Type B pancreatic cell (in vitro differentiated cells): ENCODE data around the gene MRAP2. TPM values are rescaled to one million over a fixed set of nuclear protein-coding genes. Genes with fewer than 3 reads are reported as not detected.

ENCODE experiments used
- DNase-seq: peaks from one replicate; pipeline ENCODE4 v3.0.0; 2021; ENCODE audit warnings: mixed read lengths; ENCODE audit not compliant: unreplicated experiment; ENCODE audit errors: extremely low spot score
- H3K27ac Mint-ChIP-seq: 2 replicates; pipeline ENCODE4 v1.8.0; 2021; ENCODE audit warnings: mild to moderate bottlenecking, mixed read lengths
- H3K27me3 Mint-ChIP-seq: 2 replicates; pipeline ENCODE4 v1.8.0; 2021; ENCODE audit warnings: mixed read lengths
- H3K36me3 Mint-ChIP-seq: 2 replicates; pipeline ENCODE4 v1.8.0; 2021; ENCODE audit warnings: mixed read lengths
- H3K4me1 Mint-ChIP-seq: one replicate; pipeline ENCODE4 v1.8.0; 2021; ENCODE audit warnings: mixed read lengths; ENCODE audit not compliant: unreplicated experiment
- H3K4me3 Mint-ChIP-seq: 2 replicates; pipeline ENCODE4 v1.8.0; 2021; ENCODE audit warnings: mild to moderate bottlenecking, mixed read lengths
- H3K9me3 Mint-ChIP-seq: 2 replicates; pipeline ENCODE4 v1.8.0; 2021; ENCODE audit warnings: mixed read lengths
- CTCF ChIP-seq: fragments of 200-600 bp; sonication (generic); conservative IDR thresholded peaks from 2 replicates; pipeline ENCODE4 v1.5.0; 2021; ENCODE audit warnings: antibody characterized with exemption, mild to moderate bottlenecking
- total RNA-seq: library from RNA; stranded (reverse); gene quantifications from 2 replicates; pipeline ENCODE4 v1.2.1, GENCODE V29; 2021; ENCODE audit warnings: low replicate concordance

MRAP2 gene
- total RNA-seq, 1 donor from 2014 or later = 1.4 TPM

- no peak overlapping the region for H3K27ac Mint-ChIP-seq
- no peak overlapping the region for H3K4me3 Mint-ChIP-seq
- peaks cover 21% of the 10 kb centered on the region for H3K36me3 Mint-ChIP-seq
- peaks cover 4% of the 10 kb centered on the region for H3K4me1 Mint-ChIP-seq
- H3K27me3 Mint-ChIP-seq = no peaks in the 10 kb centered on the region
- DNase-seq = no peak
- no peak for TF ChIP-seq CTCF
- no peaks in the 10 kb centered on the region for H3K9me3 Mint-ChIP-seq
Observed at GRCh38 chr6:84137989-84138575, 104.5 kb downstream of the MRAP2 start.

GRCh38 chr6:84139311-84139710 lies 105.7 kb downstream of the MRAP2 start:
- DNase-seq = no peak
- H3K9me3 Mint-ChIP-seq = no peaks in the 10 kb centered on the region
- no peak overlapping the region for H3K4me3 Mint-ChIP-seq
- no peak overlapping the region for H3K27ac Mint-ChIP-seq
- peaks cover 19% of the 10 kb centered on the region for H3K36me3 Mint-ChIP-seq
- H3K27me3 Mint-ChIP-seq = no peaks in the 10 kb centered on the region
- TF ChIP-seq CTCF = no peak
- peaks cover 4% of the 10 kb centered on the region for H3K4me1 Mint-ChIP-seq

Other genes with a start within 250 kb of the MRAP2 start
- gene RIPPLY2, start 180.4 kb upstream of the MRAP2 start, total RNA-seq = 1.6 and 1.8 TPM in 2 replicates
- gene CYB5R4, start 174.1 kb upstream of the MRAP2 start, total RNA-seq = 9.0 and 17.4 TPM in 2 replicates
- gene CEP162, start 193.9 kb downstream of the MRAP2 start, total RNA-seq = 13.7 and 17.2 TPM in 2 replicates